Limb (tissue), 2 donors: ENCODE results near the gene PCDHGA9.
"Not testable (repeated sequence)": the region's sequence is repeated elsewhere in the genome, so short reads cannot be mapped to it uniquely, and the experiment has no call there.

Experiments
- DNase-seq, 2 donors: peaks; one replicate each; pipeline ENCODE4 v3.0.0-alpha.2; 2016; ENCODE audit errors: extremely low spot score in 2 of 2

Gene PCDHGA9

DNA sequence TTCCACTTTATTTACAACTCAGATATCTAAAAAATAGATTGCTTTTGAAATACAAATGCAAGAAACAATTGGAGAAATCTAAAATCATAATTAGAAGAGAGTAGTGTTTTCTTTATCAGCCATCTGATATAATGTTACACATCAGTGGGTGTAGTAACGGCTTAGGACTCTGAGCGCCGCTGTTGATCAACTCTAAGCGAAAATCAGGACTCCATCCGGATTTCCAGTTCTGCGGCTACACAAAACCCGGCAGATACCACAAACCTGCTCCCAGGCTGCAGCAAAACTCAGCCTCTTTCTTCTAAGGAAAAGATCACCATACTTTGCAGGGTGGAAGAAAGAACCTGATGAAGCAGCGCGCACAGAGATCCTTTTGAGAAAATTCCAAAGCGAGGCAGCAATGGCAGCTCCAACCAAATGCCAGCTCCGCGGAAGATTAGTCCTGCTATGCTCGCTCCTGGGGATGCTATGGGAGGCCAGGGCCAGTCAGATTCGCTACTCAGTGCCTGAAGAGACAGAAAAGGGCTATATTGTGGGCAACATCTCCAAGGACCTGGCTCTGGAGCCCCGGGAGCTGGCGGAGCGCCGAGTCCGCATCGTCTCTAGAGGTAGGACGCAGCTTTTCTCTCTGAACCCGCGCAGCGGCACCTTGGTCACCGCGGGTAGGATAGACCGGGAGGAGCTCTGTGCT lies at the start of gene PCDHGA9:
Gene PCDHGA9 (plus strand): TSS at position 226 of the 691 bp plus-strand sequence. CDS start 175 bp downstream, at position 401.
- peak in 1 of 2 donors; percentile 3 for DNase-seq

DNA sequence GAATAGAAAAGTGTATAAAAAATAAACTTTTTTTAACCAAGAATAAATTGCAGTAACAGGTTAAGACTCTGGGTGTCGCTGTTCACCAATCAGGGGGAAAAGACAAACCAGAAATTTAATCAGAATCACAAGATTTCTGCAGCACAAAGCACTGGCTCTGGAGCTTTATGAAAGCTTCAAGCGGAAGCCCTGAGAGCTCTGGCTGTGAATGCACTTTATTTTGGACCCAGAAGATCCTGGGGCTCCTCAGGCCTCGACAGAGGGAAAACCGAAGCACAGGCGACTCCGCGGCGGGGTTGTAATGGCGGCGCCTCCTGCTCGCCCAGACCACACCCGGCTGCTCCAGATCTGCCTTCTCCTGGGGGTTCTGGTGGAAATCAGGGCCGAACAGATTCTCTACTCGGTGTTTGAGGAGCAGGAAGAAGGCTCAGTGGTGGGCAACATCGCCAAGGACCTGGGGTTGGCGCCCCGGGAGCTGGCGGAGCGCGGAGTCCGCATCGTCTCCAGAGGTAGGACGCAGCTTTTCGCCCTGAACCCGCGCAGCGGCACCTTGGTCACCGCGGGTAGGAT lies 47.6 kb upstream of the PCDHGA9 start, which contains the start of gene PCDHGA4:
Gene PCDHGA4 (plus strand): TSS at position 122 of the 570 bp plus-strand sequence. CDS start 87 bp downstream, at position 209.
- no peak for DNase-seq

DNA sequence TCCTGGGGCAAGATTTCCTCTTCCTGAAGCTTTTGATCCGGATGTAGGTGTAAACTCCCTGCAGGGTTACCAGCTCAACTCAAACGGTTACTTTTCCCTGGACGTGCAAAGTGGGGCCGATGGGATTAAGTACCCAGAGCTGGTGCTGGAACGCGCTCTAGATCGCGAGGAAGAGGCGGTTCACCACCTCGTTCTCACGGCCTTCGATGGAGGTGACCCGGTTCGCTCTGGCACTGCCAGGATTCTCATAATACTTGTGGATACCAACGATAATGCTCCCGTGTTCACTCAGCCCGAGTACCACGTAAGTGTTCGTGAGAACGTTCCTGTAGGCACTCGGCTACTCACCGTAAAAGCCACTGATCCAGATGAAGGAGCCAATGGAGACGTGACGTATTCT lies 46.9 kb upstream of the PCDHGA9 start:
- no peak for DNase-seq

DNA sequence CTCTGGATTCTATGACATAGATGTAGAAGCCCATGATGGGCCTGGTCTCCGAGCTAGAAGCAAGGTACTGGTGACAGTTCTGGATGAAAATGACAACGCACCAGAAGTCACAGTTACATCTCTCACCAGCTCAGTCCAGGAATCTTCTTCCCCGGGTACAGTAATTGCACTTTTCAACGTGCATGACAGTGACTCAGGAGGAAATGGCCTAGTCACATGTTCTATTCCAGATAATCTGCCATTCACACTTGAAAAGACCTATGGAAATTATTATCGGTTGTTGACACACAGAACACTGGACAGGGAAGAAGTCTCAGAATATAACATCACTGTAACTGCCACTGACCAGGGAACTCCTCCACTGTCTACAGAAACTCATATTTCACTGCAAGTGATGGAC lies 46.4 kb upstream of the PCDHGA9 start:
- DNase-seq: no peak

DNA sequence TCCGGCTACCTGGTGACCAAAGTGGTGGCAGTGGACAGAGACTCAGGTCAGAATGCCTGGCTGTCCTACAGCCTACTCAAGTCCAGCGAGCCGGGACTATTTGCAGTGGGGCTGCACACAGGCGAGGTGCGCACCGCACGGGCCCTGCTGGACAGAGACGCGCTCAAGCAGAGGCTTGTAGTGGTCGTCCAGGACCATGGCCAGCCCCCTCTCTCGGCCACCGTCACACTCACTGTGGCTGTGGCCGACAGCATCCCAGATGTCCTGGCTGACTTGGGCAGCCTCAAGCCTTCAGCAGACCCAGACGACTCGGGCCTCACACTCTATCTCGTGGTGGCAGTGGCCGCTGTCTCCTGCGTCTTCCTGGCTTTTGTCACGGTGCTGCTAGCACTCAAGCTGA lies 45.6 kb upstream of the PCDHGA9 start:
- DNase-seq: no peak

DNA sequence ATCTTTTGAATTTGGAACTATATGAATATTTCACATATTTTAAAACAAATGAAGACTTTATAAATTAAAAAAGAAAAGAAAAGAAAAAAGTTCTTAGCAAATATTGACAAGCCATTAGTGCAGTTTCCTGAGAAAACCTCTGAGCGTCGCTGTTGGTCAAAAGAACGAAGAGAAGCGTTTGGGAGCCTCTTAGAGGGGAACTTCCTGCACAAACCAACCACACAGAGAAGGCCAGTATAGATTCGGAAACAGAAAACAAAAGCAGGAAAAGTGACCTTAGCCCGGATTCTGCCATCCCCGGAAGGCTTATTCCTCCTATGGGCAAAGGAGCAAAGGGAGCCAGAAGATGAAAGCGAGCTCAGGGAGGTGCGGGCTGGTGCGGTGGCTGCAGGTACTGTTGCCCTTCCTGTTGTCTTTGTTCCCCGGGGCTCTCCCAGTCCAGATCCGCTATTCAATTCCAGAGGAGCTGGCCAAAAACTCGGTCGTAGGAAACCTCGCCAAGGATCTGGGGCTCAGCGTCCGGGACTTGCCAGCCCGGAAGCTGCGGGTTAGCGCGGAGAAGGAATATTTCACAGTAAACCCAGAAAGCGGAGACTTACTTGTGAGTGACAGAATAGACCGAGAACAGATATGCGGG lies 42.7 kb upstream of the PCDHGA9 start, which contains the start of gene PCDHGB2:
Gene PCDHGB2 (plus strand): TSS at position 205 of the 637 bp plus-strand sequence. CDS start 142 bp downstream, at position 347.
- no peak for DNase-seq

DNA sequence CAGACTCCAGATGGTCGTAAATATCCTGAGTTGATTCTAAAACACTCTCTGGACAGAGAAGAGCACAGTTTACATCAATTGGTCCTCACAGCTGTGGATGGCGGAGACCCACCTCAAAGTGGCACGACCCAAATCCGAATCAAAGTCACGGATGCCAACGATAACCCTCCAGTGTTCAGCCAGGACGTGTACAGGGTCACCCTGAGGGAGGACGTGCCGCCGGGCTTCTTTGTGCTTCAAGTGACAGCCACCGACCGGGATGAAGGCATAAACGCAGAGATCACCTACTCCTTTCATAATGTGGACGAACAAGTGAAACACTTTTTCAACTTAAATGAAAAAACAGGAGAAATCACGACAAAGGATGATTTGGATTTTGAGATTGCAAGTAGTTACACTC lies 41.9 kb upstream of the PCDHGA9 start:
- DNase-seq: no peak

DNA sequence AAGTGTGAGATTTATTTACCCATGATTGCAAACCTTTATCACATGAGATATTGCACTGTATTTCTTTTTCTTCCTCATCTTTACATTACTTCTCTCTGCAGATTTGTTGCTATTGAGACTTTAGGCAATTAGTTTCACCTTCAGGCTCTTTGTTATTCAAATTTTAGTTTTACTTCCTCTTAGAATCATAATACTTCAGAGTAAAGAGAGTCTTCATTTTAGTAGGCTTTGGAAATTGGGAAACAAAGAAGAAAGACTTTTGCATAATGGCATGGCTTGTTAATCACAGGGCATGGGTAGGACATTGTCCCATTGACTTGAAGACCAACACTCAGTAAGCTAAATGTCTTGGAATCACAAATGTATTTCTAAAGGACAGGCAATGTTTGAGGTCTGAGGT lies 39.9 kb upstream of the PCDHGA9 start:
- no peak for DNase-seq

DNA sequence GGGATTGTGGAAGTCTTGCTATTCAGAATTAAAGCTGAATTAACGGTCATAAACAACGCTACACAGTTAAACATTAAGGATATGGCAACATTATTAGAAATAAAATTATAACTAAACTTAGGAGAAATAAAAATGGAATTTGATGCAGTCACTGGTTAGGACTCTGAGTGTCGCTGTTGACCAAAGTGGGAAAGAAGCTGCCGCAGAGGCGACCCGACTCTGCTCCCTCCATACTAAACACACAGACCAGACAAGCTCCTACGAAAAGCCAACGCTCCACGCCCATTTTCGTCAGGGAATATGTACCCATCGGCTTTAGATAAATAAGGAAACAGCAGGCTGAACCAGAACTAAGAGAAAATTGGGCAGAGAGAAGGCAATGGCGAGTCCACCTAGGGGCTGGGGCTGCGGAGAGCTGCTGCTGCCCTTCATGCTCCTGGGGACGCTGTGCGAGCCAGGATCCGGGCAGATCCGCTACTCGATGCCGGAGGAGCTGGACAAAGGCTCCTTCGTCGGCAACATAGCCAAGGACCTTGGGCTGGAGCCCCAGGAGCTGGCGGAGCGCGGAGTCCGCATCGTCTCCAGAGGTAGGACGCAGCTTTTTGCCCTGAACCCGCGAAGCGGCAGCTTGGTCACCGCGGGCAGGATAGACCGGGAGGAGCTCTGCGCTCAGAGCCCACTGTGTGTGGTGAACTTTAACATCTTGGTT lies 38.5 kb upstream of the PCDHGA9 start, which contains the start of gene PCDHGA5:
Gene PCDHGA5 (plus strand): TSS at position 211 of the 709 bp plus-strand sequence. CDS start 169 bp downstream, at position 380.
- DNase-seq: no peak

DNA sequence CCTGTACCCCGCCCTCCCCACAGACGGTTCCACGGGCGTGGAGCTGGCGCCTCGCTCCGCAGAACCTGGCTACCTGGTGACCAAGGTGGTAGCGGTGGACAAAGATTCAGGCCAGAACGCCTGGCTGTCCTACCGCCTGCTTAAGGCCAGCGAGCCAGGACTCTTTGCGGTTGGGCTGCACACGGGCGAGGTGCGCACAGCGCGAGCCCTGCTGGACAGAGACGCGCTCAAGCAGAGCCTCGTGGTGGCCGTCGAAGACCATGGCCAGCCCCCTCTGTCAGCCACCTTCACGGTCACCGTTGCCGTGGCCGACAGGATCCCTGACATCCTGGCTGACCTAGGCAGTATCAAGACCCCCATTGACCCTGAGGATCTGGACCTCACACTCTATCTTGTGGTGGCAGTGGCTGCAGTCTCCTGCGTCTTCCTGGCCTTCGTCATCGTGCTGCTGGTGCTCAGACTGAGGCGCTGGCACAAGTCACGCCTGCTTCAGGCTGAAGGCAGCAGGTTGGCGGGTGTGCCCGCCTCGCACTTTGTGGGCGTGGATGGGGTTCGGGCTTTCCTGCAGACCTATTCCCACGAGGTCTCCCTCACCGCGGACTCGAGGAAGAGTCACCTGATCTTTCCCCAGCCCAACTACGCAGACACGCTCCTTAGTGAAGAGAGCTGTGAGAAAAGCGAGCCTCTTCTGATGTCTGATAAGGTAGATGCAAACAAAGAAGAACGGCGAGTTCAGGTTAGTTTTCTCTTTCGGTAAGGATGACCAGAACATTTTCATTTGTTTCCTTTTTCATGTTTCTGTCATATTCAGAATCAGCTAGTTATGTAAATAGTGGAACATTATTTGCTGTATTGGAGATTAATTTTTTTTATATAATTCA lies 36.3 kb upstream of the PCDHGA9 start:
- no peak for DNase-seq

DNA sequence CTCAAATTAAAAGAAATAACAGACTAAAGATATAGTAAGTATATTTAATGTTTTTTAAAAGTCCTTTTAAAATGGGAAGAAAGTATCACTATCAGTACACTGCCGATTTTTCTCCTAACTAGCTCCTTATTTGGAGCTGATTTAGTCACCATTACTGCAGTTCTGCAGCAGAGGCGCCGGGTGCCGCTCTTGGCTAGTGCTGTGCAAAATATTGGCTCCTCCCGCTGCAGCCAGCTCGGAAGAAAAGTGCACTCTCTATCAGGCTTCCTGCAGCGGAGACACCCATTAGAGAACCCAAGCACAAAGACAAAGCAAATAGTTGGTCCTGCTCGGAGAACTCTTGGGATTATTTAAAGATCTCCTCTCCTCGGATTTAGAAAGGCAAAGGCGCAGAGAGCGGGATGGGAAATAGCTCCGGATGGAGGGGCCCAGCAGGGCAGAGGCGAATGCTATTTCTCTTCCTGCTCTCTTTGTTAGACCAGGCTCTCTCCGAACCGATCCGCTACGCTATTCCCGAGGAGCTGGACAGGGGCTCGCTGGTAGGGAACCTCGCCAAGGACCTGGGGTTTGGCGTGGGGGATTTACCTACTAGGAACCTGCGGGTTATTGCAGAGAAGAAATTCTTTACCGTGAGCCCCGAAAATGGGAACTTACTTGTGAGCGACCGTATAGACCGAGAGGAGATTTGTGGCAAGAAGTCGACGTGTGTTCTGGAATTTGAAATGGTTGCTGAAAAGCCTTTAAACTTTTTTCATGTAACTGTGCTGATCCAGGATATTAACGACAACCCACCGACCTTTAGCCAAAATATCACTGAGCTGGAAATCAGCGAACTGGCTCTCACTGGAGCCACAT lies 32.4 kb upstream of the PCDHGA9 start, which contains the start of gene PCDHGB3:
Gene PCDHGB3 (plus strand): TSS at position 249 of the 855 bp plus-strand sequence. CDS start 153 bp downstream, at position 402.
- DNase-seq: no peak

DNA sequence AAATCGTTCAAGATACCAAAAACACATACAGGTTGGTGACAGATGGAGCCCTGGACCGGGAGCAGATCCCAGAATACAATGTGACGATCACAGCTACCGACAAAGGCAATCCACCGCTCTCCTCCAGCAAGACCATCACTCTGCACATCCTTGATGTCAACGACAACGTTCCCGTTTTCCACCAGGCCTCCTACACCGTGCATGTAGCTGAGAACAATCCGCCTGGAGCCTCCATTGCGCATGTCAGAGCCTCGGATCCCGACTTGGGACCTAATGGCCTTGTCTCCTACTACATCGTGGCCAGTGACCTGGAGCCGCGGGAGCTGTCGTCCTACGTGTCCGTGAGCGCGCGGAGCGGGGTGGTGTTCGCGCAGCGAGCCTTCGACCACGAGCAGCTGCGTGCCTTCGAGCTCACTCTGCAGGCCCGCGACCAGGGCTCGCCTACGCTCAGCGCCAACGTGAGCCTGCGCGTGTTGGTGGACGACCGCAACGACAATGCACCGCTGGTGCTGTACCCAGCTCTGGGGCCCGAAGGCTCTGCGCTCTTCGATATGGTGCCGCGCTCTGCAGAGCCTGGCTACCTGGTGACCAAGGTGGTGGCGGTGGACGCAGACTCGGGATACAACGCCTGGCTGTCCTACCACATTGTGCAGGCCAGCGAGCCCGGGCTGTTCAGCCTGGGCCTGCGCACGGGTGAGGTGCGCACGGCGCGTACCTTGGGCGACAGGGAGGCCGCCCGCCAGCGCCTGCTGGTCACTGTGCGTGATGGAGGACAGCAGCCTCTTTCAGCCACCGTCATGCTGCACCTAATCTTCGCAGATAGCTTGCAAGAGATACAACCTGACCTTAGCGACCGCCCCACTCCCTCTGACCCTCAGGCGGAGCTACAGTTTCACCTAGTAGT lies 30.8 kb upstream of the PCDHGA9 start:
- DNase-seq: no peak

DNA sequence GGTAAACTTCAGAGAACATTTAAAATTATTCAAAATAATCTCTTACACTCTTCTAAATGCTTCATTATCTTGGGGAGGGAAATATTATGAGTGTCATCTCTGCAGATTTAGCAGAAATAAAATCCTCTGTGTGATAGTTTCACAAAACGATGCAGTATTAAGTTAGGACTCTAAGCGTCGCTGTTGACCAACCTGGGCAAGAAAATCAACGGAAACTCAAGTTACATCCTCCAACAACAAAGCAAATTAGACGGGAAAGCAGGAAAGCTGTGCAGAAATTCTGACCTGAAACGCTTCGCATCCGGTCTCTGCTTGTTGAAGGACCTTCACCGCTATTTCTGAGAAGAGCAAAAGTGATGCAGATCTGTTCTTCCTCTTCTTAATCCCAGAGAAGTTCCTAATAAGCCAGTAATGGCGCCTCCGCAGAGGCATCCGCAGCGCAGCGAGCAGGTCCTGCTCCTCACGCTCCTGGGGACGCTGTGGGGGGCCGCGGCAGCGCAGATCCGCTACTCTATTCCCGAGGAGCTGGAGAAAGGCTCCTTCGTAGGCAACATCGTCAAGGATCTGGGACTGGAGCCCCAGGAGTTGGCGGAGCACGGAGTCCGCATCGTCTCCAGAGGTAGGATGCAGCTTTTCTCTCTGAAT lies 28.8 kb upstream of the PCDHGA9 start, which contains the start of gene PCDHGA6:
Gene PCDHGA6 (plus strand): TSS at position 219 of the 645 bp plus-strand sequence. CDS start 193 bp downstream, at position 412.
- DNase-seq: no peak

DNA sequence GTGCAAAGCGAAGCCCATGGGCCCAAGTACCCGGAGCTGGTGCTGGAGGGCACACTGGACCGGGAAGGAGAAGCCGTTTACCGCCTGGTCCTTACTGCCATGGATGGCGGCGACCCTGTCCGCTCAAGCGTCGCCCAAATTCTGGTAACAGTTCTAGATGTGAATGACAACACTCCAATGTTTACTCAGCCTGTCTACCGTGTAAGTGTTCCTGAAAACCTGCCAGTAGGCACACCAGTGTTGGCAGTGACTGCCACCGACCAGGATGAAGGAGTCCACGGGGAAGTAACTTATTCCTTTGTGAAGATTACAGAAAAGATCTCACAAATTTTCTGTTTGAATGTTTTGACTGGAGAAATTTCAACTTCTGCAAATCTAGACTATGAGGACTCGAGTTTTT lies 28.0 kb upstream of the PCDHGA9 start:
- no peak for DNase-seq

DNA sequence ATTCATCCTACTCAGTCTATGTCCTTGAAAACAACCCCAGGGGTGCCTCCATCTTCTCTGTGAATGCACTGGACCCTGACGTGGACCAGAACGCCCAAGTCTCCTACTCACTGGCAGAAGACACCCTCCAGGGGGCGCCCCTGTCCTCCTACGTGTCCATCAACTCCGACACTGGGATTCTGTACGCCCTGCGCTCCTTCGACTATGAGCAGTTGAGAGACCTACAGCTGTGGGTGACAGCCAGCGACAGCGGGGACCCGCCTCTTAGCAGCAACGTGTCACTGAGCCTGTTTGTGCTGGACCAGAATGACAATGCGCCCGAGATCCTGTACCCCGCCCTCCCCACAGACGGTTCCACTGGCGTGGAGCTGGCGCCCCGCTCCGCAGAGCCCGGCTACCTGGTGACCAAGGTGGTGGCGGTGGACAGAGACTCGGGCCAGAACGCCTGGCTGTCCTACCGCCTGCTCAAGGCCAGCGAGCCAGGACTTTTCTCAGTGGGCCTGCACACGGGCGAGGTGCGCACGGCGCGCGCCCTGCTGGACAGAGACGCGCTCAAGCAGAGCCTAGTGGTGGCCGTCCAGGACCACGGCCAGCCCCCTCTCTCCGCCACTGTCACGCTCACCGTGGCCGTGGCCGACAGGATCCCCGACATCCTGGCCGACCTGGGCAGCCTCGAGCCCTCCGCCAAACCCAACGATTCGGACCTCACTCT lies 27.0 kb upstream of the PCDHGA9 start:
- DNase-seq: not testable (repeated sequence)

DNA sequence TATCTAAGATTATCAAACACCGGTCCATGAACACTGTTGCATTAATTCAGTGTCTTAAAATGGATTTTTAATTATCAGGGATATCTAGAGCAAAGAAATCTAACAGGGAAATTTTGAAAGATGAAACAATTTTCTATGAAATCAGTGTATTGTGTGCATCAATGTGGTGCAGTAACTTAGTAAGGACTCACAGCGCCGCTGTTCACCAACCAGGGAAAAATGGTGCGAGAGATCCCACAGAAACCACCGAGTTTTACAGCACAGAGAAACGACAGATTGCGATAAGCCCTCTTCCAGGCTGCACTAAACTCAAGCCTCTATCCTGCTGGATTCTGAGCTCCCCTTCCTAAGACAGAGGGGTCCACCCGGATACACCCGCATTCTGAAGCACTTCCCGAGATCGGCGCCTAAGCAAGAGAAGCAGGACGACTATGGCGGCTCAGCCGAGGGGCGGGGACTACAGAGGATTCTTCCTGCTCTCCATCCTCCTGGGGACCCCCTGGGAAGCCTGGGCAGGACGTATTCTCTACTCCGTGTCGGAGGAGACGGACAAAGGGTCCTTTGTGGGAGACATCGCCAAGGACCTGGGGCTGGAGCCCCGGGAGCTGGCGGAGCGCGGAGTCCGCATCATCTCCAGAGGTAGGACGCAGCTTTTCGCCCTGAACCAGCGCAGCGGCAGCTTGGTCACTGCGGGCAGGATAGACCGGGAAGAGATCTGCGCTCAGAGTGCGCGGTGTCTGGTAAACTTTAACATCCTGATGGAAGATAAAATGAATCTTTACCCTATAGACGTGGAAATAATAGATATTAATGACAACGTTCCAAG lies 19.9 kb upstream of the PCDHGA9 start, which contains the start of gene PCDHGA7:
Gene PCDHGA7 (plus strand): TSS at position 274 of the 826 bp plus-strand sequence. CDS start 158 bp downstream, at position 432.
- DNase-seq: no peak
